DMS79 treated with DMSO at 0.1 percent for 48 hours (cell line): ENCODE data around the gene ACOT8.
"Not testable (repeated sequence)": the region's sequence is repeated elsewhere in the genome, so short reads cannot be mapped to it uniquely, and the experiment has no call there.

Experiments used
- DNase-seq: peaks from one replicate; lab custom pipeline; 2025; lab: John Stamatoyannopoulos, UW

ACOT8 gene

DNA sequence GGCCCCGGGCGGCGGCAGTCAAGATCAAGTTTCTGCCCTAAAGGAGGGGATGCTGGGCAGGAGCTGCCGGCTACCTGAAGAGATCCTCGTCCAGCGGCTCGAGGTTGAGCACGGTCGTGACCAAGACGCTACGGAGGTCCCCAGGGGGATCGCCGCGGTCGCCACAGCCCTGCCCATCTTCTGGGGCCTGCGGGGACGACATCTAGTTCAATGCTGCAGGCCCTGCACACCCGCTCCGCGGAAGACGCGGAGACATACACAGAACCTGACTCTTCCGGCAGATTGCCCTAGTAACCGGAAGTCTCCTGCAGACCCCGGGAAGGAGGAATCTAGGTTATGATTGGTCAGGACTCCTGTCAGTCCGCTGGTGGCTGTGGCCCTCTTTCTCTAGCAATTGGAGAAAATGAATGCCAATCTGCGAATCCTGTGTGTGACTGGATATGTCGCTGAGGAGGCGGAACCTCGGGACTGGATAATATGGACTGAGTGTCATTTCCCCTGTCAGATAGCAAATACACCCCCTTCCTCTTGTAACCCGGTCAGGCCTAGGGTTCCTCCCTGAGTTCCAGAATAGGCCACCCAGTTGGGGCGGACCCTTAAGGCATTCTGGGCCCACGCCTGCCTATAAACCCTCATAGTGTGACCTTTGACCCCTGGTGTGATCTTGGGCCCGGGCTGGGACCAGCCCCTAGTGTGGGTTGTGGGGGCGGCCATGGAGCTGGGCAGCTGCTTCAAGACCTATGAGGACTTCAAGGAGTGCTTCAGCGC lies at the start of gene ACOT8, which contains the start of gene ZSWIM3:
ACOT8 (minus strand) TSS at position 279 of the 768 bp plus-strand sequence; CDS start at position 202, 77 bp downstream.
ZSWIM3 (plus strand) TSS at position 501 of the 768 bp plus-strand sequence; CDS start at position 713, 212 bp downstream.
- DNase-seq, result peak; percentile 93

DNA sequence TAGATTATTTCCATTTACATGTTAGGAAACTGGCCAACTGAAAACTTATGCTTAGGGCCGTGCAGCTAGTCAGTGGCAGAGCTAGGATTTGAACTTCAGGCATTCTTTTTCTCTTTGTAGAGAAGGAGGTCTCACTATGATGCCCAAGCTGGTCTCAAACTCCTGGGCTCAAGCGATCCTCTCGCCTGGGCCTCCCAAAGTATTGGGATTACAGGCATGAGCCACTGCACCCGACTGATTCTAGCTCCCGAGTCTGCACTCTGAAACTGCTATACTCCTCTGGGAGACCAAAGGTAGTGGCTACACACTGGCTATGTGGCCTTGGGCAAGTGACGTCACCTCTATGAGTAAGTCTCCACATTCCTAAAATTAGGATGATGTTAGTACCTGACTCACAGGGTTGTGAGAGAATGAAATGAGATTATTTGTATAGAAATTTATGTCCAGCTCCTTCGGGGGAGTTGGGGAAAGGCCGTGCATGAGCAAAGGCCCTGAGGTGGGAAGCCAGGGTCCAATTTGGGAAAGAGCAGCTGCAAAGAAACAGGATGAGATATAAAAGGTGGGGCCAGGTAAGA lies 48.4 kb upstream of the ACOT8 start:
- no peak for DNase-seq

DNA sequence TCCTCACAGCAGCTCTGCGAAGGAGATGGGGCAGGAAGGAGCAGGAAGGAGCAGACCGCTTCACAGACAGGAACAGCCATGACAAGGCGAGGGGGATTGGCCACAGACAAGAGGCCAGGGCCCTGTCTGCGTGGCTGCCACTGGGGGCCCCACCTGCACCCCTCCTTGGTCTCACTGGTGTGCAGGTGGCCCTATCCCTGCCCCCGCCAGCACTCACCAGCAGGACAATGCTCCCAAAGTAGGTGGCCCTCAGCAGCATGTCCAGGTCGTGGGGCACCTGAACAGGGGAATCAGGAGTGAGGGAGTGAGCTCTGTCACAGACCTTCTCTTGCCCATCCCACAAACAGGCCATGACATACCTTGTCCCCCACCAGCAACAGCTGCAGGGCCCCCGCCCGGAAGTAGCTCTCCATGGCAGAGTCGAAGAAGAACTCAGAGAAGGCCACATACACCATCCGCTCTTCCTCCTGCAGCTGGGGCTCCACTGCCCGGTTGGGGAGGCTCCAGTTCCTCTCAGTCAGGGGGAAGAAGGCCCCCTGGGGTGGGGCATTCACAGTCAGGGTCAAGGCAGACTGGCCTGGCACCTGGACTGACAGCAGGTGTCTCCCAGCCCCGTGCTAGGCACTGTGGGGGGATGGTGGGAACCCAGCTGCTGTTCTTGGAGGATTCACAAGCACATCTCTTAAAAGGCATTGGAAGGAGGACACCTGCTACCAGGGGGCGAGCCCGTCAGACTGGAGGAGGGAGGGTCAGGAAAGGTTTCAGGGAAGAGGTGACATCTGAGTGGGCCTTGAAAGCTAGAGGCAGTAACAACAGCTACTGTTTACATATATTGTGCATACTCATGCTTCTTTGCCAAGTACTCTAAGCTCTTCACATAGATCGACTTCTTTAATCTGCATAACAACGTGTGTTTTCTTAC lies 47.7 kb upstream of the ACOT8 start:
- DNase-seq, result no peak

DNA sequence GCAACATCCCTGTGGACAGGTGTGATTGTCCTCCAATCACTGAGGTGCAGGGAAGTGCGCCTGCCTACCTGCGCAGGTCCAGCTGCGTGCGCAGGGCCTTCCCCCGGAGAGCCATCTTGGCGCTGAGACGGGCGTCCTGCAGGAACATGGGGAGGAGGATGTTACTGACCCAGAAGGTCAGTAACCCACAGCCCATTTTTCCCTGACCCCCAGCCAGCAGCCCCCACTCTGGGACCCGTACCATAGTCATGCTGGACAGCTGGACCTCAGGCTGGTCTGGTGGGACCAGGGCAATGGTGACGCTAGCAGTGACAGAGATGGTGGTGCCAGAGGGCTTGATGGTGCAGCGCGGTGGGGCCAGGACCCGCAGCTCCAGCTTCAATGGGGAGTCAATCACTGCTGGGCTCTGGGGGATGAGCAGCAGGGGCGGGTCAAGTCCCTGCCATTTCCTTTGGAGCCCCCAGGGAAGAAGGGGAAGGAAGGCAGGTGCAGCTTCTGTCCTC lies 45.1 kb upstream of the ACOT8 start:
- DNase-seq, result no peak

DNA sequence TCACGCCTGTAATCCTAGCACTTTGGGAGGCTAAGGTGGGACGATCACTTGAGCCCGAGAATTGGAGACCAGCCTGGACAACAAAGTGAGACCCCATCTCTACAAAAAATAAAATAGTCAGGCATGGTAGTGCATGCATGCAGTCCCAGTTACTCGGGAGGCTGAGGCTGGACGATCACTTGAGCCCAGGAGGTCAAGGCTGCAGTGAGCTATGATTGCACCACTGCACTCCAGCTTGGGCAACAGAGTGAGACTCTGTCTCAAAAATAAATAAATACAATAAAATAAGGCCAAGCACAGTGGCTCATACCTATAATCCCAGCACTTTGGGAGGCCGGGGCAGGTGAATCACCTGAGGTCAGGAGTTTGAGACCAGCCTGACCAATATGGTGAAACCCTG lies 44.1 kb upstream of the ACOT8 start:
- DNase-seq, result not testable (repeated sequence)

DNA sequence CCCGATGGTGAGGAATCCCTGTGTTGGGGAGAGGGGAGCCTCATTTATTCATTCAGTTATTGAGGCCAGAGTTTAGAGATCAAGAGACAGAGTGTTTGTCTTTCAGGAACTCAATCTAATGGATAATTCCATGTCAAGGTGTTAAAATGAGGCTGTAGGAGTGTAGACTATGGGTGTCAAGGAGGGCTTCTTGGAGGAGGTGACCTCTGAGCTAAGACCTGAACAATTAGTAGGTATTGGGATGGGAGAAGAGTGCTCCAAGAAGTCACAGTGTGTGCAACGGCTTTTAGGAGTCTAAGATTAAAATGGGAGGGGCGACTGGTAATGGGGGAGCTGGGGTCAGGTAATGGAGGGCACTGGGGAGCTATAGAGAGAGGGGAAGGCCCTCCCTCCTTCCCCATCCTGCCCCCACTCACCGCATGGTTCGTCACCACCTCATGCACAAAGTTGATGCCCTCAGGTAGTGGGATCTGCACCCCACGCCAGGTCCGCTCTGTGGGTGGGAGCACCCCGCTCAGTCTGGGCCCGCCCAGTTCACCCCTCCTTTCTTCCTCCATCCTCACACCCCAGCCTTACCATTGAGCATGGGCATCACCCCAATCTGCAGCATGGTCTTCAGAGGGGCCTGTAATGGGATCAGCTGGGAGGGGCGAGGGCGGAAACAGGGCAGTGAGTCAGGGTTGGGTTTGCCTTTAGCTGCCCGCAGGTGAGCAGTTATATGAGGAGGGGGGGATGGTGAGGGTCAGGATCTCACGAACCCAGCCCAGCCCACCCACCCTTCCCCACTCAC lies 42.0 kb upstream of the ACOT8 start:
- DNase-seq, result no peak

DNA sequence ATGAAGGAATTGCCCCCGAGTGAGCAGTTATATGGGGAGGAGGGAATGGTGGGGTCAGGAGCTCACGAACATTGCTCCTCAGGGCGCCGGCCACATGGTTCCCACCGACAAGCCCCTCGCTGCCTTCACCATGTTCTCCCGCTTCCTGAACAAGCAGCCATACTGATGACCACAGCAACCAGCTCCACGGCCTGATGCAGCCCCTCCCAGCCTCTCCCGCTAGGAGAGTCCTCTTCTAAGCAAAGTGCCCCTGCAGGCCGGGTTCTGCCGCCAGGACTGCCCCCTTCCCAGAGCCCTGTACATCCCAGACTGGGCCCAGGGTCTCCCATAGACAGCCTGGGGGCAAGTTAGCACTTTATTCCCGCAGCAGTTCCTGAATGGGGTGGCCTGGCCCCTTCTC lies 41.1 kb upstream of the ACOT8 start:
- DNase-seq, result no peak

DNA sequence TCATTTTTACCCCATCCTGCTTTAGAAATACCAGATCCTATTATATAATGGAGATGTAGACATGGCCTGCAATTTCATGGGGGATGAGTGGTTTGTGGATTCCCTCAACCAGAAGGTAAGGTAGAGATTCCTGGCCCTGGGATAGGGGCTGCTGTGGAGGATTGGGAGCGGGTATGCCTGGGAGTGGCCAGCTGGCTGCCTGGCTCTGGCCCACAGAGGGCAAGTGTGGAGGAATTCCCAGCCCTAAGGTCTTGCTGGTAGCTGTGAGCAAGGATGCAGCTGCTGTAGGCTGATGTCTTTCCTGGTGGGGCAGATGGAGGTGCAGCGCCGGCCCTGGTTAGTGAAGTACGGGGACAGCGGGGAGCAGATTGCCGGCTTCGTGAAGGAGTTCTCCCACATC lies 40.5 kb upstream of the ACOT8 start:
- DNase-seq, result no peak

DNA sequence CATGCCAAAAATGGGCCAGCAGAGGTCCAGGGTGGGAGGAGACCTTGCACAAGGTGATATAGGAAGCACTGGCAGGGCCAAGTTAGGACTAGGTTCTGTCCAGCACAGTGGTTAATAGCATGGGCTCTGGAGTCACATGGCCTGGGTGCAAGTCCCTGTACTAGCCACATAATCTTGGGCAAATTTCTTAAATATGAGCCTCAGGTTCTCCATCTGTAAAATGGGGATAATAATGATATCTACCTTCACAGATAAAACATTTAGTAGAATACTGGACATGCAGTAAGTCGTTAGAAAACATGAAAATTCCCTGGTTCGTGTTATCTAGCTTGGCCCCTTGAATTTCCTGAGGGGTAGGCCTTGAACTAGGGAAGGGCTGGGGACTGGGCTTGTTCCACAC lies 40.1 kb upstream of the ACOT8 start:
- DNase-seq, result no peak

DNA sequence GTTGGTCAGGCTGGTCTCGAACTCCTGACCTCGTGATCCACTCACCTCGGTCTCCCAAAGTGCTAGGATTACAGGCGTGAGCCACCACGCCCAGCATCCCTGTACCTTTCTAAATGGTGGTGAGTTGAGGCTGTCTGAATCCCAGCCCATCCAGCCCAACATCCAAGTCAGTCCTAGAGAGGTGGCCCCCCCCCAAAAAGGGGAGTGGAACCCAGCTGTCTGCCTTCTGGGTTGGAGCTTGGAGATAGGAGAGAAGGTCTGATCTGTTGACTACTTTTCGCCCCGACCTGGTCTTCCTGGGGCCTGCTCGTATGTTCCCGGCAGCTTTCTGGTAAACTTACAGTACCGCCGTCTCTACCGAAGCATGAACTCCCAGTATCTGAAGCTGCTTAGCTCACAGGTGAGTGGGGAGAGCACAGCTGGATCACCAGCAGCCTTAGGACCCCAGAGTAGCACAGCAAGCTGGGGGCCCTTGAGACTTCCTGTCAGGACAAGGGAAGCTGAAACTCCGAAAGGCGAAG lies 39.5 kb upstream of the ACOT8 start:
- no peak for DNase-seq

DNA sequence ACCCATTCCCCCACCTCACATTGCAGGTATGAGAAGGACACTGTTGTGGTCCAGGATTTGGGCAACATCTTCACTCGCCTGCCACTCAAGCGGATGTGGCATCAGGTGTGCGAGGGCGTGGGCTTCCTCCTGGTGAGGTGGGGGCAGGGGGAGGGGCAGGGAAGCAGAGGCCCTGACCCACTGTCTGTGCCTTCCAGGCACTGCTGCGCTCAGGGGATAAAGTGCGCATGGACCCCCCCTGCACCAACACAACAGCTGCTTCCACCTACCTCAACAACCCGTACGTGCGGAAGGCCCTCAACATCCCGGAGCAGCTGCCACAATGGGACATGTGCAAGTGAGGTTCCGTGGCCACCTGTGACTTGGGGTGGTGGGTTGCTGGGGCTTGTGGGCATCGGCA lies 37.6 kb upstream of the ACOT8 start:
- no peak for DNase-seq

DNA sequence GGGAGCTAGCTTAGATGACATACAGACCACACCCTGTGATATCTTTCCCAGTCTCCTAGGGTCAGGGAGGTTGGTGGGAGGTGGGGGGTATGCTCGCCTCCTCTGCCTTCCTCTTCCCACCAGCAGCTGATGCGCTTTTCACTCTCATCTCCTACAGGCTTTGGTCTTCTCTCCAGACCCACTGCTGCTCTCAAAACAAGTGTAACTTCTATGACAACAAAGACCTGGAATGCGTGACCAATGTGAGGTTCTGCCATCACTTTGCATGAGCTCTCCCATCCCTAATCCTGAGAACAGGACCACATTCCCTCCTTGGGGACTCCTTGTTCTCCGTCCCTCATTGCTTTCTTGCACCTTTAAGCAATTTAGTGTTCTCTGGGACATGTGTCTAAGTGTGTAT lies 36.6 kb upstream of the ACOT8 start:
- DNase-seq, result no peak

DNA sequence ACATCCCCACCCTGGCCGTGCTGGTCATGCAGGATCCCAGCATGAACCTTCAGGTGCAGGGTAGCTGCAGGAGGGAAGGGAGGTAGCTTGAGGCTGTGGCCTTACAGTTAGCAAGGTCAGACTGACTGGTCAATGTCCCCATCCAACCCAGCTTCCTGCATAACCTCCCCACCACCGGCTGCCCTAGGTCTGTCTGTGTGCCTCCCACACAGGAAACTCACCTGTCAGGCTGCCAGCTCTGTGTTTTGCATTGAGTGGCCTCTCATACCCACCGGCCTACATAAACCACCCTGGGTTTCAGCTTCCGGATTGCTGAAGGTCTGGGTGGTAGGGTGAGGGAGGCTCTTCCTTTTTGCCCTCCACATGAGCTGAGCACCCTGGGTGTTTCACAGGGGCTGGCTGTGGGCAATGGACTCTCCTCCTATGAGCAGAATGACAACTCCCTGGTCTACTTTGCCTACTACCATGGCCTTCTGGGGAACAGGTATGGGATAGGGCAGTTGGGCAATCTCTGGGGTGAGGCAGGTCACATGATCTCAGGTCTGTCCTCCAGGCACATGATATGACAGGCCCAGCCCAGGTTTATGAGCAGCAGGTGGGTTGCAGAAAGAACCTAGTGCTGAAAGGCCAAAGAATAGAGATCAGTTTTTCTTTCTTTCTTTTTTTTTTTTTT lies 35.8 kb upstream of the ACOT8 start:
- DNase-seq, result no peak

DNA sequence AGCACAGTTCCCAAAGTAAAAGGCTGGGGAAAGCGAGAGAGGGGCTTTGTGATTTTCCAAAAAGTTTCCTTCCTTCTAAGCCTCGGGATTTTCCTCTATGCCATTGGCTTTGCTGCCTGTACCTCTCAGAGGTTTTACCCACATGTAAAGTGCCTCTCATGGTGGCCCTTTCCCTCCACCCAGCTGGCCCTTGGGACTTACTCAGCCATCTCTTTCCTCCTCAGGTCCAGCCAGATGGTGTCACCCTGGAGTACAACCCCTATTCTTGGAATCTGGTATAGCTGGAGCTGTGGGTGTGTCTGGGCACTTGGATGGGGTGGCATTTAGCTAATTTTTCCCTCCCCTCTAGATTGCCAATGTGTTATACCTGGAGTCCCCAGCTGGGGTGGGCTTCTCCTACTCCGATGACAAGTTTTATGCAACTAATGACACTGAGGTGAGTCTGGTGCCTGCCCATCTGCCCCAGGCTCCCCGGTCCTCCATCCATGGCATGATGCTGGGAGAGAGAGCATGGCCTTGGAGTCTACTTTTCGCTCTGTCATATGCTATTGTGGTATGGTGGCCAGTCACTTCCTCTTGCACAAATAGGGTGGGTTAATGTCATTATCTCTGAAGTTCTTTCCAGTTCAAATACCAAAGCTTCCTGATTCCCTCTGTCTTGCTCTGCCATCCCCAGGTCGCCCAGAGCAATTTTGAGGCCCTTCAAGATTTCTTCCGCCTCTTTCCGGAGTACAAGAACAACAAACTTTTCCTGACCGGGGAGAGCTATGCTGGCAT lies 35.0 kb upstream of the ACOT8 start:
- no peak for DNase-seq

DNA sequence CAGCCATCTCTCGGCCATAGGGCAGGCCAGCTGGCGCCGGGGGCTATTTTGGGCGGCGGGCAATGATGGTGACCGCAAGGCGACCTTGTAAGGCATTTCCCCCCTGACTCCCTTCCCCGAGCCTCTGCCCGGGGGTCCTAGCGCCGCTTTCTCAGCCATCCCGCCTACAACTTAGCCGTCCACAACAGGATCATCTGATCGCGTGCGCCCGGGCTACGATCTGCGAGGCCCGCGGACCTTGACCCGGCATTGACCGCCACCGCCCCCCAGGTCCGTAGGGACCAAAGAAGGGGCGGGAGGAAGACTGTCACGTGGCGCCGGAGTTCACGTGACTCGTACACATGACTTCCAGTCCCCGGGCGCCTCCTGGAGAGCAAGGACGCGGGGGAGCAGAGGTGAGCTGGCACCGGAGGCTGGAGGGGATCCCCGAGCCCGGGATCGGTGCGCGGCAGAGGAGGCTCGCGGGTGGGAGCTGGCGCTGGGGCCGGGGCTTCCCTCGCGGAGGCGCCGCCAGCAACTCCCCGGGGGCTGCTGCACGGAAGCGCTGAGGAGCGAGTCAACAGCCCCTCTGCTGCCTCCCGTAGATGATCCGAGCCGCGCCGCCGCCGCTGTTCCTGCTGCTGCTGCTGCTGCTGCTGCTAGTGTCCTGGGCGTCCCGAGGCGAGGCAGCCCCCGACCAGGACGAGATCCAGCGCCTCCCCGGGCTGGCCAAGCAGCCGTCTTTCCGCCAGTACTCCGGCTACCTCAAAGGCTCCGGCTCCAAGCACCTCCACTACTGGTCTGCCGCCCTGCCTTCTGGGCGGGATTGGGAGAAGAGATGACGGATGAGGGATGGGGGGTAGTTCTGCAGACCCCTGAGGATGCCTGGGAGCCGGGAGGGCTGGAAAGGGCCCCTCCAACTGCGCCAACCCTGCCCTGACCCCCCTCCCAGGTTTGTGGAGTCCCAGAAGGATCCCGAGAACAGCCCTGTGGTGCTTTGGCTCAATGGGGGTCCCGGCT lies 34.1 kb upstream of the ACOT8 start, which contains the start of the genes CTSA and NEURL2:
CTSA (plus strand) TSS at position 351 of the 999 bp plus-strand sequence; CDS start at position 585, 234 bp downstream.
NEURL2 (minus strand) TSS at position 224 of the 999 bp plus-strand sequence; CDS start at position 7, 217 bp downstream.
- DNase-seq, result peak; percentile 10

DNA sequence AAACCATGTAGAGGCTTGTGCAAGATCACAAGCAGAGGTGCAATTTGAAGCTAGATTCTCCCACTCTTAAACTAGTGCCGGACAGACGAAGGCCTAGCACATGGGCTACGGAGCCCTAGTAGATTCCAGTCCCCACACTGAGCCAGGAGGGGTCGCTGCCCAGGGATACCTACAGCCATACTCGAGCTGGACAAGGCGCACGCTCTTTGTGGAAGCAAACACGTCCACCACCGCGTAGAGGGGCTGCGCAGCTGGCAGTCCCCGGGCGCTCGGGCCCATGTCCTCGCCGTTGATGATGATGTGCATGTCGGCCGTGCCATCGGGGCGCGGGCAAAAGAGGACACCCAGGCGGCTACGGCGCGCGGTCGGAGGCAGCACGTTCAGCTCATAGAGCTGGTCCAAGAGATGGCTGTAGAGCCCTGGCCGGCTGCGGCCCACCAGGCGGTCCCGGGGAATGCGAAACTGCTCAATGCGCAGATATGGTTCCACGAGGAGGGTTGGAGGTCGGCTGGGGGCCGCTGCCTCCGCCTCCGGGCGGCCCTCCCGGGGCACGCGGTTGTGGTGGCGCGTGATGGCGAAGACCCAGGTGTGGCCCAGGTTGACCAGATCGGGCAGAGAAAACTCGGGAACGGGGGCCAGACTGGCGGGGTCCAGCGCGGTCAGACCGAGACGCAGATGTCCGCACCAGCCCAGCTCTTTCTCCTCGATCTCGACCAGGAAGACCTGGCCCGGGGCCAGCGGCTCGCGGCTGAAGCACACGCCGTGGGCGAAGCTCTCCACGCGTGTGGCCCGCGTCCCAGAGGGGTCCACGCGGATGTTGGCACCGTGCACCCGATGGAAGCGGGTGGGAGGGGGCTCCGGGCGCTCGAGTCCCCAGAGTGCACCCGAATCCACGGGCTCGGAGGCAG lies 33.1 kb upstream of the ACOT8 start:
- DNase-seq, result no peak

DNA sequence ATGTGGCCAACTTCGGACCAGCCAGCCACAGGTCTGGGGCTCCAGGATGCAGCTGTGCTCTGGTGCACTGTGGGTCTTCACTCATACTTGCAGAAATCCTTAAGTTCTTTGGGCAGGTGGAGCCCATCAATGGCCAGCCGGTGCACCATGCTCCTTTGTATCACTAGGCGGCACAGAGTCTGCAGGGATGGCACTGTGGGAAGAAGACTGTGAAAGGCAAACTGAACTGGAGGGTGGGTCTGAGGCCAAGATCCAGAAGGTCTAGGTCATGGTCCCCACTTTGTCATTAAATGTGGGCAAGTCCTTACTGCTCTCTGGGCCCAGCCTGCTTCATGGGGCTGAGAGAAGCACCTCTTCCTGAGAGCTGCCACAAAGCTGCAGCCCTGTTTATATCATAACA lies 31.5 kb upstream of the ACOT8 start:
- DNase-seq, result no peak
